HG02759 (cell line): ENCODE measurements around the gene PARD6B.
"Not testable (repeated sequence)": the region's sequence is repeated elsewhere in the genome, so short reads cannot be mapped to it uniquely, and the experiment has no call there.

Experiments
- ATAC-seq: cut with Tn5 transposase; IDR thresholded peaks from one replicate; pipeline ENCODE4 v1.9.1; 2021; ENCODE audit warnings: mild to moderate bottlenecking, moderate library complexity; ENCODE audit not compliant: unreplicated experiment

The PARD6B gene, protein sequence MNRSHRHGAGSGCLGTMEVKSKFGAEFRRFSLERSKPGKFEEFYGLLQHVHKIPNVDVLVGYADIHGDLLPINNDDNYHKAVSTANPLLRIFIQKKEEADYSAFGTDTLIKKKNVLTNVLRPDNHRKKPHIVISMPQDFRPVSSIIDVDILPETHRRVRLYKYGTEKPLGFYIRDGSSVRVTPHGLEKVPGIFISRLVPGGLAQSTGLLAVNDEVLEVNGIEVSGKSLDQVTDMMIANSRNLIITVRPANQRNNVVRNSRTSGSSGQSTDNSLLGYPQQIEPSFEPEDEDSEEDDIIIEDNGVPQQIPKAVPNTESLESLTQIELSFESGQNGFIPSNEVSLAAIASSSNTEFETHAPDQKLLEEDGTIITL

DNA sequence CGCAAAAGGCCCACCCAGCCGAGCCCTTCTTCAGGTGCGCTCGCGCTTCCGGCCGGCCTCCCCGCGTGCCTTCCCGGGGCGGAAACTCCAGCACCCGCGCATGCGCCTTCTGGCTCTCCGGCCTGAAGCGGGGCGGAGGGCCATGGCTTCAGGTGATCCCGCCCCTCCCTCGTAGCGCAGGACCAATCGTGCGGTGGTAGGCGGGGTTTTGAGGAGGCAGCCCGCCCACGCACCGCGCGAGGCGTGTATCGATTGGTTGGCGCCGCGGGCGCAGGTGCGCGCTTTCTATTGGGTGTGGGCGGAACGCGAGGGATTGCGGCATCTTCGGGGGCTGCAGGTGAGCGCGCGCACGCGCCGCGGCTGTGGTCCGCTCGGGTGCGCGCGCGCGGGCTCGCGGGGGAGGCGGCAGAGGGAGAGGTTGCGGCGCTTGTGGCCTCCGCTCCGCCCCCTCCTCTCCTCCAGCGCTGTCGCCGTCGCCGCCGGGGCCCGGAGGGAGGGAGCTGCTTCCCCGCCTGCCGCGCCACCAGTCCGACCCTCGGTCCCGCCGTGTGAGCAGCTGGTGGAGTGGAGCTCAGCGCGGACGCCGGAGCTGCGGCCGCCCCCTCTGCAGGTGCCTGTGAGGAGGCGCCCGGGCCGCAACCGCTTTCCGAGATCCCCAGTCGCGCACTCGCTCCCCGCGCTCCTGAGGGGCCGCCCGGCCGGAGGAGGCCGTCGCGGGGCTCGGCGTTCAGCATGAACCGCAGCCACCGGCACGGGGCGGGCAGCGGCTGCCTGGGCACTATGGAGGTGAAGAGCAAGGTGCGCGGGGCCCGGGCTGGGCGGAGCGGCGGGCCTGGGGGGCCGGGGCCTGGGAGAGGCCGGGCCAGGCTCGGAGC, at the start of gene PARD6B:
Gene PARD6B, plus strand, starts transcription at position 526 of the 875 bp plus-strand sequence. Its CDS starts 207 bp downstream, at position 733.
- peak; percentile 87 for ATAC-seq

GRCh38 chr20:50682065-50682464, 49.3 kb upstream of the PARD6B start:
- no peak for ATAC-seq

DNA sequence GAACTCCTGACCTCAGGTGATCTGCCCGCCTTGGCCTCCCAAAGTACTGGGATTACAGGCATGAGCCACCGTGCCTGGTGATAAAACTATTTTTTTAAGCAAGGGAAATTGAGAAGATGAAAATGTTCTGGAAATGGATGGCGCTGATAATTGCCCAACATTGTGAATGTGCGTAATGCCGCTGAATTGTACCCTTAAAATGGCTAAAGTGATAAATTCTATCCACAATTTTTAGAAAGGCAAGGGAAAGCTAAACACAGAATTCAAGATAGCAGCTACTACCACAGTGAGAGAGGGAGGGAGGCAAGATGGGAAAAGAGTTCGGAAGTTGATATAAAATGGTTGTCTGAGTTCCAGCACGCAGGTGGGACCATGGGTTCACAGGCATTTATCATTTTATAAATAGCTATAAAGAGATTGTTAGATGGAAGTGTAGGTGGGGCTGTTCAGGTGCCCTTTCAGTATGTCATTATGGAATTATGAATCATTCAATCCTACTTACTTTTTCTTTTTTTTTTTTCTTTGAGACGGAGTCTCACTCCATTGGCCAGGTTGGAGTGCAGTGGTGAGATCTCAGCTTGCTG, 48.3 kb upstream of the PARD6B start:
- no peak for ATAC-seq

DNA sequence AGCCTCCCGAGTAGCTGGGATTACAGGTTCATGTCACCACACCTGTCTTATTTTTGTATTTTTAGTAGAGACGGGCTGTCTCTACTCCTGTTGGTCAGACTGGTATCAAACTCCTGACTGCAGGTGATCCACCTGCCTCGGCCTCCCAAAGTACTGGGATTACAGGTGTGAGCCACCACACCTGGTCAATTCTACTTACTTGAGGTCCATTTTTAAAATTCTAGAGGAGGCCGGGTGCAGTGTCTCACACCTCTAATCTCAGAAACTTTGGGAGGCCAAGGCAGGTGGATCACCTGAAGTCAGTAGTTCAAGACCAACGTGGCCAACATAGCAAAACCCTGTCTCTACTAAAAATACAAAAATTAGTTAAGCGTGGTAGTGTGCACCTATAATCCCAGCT, 47.8 kb upstream of the PARD6B start:
- ATAC-seq, result no peak

DNA sequence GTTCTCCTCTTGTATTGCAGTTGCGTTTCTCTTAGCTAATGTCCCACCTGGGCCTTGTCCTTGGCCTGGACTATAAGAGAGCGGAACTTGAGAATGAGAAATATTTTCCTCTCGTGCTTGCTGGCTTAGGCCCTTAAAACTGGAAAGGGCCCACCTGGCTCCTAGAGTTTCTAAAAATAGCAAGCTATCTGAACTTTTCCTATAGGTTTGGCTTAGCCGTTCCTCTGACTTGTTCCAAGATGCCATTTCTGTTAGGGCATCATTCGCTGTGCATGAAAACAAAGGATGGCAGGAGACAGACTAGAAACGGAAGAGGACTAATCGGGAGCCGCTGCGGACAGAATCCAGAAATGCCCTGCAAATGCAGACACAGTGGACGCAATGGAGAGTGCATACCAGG, 44.6 kb upstream of the PARD6B start:
- no peak for ATAC-seq

GRCh38 chr20:50688256-50688975, 43.0 kb upstream of the PARD6B start:
- no peak for ATAC-seq

- ATAC-seq, result no peak
Measured at GRCh38 chr20:50689864-50690649, 41.3 kb upstream of the PARD6B start.

DNA sequence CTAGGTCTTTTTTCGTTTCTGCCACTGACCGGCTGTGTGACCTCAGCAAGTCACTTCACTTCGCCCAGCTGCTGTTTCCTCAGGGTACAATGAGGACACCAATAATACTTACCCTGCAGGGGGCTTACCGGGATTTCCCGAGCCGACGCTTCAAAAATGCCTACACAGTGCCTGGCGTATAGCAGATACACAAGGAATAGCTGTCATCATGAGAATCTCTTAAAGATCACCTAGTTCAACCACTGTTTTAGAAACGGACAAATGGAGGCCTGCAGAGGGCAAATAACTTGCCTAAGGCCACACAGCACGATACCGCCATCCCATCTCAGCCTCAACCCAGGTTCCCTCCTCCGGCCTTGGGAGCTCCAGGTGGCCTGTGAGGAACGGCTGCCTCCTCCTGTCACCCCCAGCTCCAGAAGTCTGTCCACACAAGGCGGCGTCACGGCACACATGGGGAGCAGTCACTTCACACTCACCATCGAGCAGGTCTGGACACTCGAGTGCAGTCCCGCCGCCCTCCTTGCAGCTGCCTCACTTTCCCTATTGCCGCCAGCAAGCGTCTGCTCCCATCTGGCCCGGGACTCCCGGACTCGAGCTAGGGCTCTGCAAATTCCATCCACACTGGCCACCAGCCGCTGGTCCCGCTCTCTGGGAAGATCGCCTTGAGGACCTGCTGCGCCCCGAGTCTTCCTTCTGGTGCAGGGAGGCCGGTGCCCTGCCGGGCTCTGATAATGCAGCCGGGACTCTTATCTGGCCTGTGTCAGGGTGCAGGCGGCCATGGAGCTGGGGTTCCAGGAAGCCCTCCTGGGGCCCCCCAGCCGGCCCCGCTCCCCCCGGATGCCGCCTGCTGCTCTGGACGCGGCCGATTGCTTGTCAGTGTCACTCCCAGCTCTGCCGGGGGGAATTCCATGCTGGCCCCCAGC, 40.5 kb upstream of the PARD6B start, which contains the start of gene RIPOR3:
Gene RIPOR3, minus strand, starts transcription at position 893 of the 923 bp plus-strand sequence. Its CDS starts 414 bp downstream, at position 479.
- no peak for ATAC-seq

GRCh38 chr20:50691573-50692551, 39.5 kb upstream of the PARD6B start:
- ATAC-seq, result no peak

- ATAC-seq, result no peak
Measured at GRCh38 chr20:50692552-50692933, 38.8 kb upstream of the PARD6B start.

GRCh38 chr20:50693001-50693400, 38.4 kb upstream of the PARD6B start:
- no peak for ATAC-seq

- no peak for ATAC-seq
Measured at GRCh38 chr20:50694379-50695134, 36.8 kb upstream of the PARD6B start.

DNA sequence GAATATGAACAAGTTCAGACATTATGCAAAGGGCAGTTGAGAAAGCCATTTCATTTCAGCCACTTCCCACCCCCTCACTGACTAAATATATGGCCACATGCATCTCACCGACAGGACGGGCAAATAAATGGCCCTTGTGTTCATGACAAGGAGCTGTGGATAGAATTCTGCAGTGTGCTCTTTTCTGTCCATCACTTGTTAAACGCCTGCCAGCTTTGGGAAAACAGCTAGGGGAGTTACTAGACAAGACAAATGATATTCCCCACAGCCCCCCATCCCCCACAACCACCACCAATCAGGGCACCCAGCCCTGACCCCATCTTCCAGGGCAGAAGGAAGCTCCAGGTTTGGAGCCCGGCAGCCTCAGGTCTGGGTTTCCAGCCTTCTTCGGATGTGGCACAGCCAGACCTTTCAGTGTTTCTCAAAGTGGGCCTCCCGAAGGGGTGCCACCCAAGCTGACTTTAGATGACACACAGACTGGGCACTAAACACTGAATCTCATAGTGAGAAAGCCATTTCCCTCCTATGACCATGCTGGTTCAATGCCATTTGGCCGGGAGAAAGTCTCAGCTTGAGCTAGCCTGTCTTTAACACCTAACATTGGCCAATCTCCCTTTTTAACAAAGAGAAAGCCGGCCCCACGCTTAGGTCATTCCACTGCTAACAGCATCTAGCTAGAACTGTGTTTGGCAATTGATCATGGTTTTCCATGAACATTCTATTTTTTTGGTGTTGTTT, 36.1 kb upstream of the PARD6B start:
- ATAC-seq, result no peak

GRCh38 chr20:50698255-50698654, 33.1 kb upstream of the PARD6B start:
- ATAC-seq, result not testable (repeated sequence)

- no peak for ATAC-seq
Measured at GRCh38 chr20:50699688-50700087, 31.7 kb upstream of the PARD6B start.
